Heart left ventricle (tissue), 13 donors: ENCODE results near the gene MDH2.

Source experiments
- CTCF ChIP-seq, 12 donors: fragments of 200-600 bp; sonication (generic) in 4 of 12; IDR thresholded peaks; one replicate each; pipeline versions ENCODE4 v1.5.0 to v1.8.0; 2018 to 2022; ENCODE audit warnings: antibody characterized with exemption in 12 of 12, mild to moderate bottlenecking in 5 of 12
- POLR2A ChIP-seq, 2 donors: fragments of 450-650 bp; IDR thresholded peaks; one replicate each; pipeline ENCODE4 v1.6.1; 2017; ENCODE audit warnings: antibody characterized with exemption in 2 of 2, mild to moderate bottlenecking in 2 of 2, moderate library complexity in 2 of 2
- donor health status: ischemic (EF 13 %, LVEDD 7.1; RV severe dilation, severe dysfunction).
- donor health status: DM: no; HTN: yes; CAD: no.
- donor health status: DM: no; HTN: no; CAD: no.
- donor health status: ischemic (EF 25% LVEDD 6.9; RV normal size, moderate dysfunction).
- donor health status: ischemic (EF 25% LVEDD 5.7; RV mildly dilated, moderate dysfunction).
- donor health status: ischemic (EF 35%, LVEDD 5.7; RV mildly dilated, moderate dysfunction).
- donor health status: nonischemic (EF 11% LVEDD 7.7; RV severe dilation, severe dysfunction).
- donor health status: DM: yes; HTN: yes; CAD: no.
- donor health status: PGD.
- donor health status: ischemic (EF 29% LVEDD 5.4; RV normal size, mild dysfunction).
- donor health status: nonischemic (EF 23%, LVEDD 6.1; RV moderate dilation, normal function).

GRCh38 chr7:76108540-76109233 is 60.8 kb downstream of the MDH2 start:
- TF ChIP-seq POLR2A (IDR thresholded peaks at IDR 0.05), result no peak
- TF ChIP-seq CTCF (IDR thresholded peaks at IDR 0.05), result no peak
